ENCODE data around the gene TCIRG1.

DNA sequence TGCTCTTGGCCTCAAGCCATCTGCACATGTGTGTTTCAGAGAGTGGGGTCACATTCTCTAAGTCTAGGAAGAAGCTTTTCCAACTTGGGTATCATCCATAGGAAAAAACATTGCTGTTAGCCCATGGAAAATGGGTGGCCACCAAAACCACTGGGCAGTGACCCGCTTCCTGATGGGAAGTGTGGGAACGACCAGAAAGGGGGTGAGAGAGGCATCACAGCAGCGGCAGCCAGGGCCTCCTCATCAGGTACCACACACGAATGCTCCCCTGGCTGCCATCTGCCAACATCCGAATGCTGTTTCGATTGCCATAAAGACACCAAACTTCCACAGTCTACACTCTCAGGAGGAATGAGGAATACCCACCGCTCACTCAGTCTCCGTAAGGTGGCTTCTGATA, 42.0 kb downstream of the TCIRG1 start:
- TF ChIP-seq, protein P1, sequence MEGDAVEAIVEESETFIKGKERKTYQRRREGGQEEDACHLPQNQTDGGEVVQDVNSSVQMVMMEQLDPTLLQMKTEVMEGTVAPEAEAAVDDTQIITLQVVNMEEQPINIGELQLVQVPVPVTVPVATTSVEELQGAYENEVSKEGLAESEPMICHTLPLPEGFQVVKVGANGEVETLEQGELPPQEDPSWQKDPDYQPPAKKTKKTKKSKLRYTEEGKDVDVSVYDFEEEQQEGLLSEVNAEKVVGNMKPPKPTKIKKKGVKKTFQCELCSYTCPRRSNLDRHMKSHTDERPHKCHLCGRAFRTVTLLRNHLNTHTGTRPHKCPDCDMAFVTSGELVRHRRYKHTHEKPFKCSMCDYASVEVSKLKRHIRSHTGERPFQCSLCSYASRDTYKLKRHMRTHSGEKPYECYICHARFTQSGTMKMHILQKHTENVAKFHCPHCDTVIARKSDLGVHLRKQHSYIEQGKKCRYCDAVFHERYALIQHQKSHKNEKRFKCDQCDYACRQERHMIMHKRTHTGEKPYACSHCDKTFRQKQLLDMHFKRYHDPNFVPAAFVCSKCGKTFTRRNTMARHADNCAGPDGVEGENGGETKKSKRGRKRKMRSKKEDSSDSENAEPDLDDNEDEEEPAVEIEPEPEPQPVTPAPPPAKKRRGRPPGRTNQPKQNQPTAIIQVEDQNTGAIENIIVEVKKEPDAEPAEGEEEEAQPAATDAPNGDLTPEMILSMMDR (conservative IDR thresholded peaks at IDR 0.05; ENCODE audit: low read length), result no peak
- TF ChIP-seq EZH2phosphoT487 (IDR thresholded peaks at IDR 0.05; ENCODE audit: borderline replicate concordance, low read depth, low read length), result no peak

Data from OCI-LY7 (cell line).